Measurements from ENCODE around the gene TMEM89.

Gene TMEM89

GRCh38 chr3:48652923-48653715 is 31.6 kb upstream of the TMEM89 start:
- TF ChIP-seq, protein P1, sequence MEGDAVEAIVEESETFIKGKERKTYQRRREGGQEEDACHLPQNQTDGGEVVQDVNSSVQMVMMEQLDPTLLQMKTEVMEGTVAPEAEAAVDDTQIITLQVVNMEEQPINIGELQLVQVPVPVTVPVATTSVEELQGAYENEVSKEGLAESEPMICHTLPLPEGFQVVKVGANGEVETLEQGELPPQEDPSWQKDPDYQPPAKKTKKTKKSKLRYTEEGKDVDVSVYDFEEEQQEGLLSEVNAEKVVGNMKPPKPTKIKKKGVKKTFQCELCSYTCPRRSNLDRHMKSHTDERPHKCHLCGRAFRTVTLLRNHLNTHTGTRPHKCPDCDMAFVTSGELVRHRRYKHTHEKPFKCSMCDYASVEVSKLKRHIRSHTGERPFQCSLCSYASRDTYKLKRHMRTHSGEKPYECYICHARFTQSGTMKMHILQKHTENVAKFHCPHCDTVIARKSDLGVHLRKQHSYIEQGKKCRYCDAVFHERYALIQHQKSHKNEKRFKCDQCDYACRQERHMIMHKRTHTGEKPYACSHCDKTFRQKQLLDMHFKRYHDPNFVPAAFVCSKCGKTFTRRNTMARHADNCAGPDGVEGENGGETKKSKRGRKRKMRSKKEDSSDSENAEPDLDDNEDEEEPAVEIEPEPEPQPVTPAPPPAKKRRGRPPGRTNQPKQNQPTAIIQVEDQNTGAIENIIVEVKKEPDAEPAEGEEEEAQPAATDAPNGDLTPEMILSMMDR (IDR thresholded peaks at IDR 0.05; ENCODE audit: insufficient read depth, low read depth, low read length, missing control alignments) = no peak
- no peak overlapping the region for H3K4me3 ChIP-seq (ENCODE audit: low read length)
- DNase-seq (ENCODE audit: low read depth) = no peak

GRCh38 chr3:48651771-48652170 is 30.2 kb upstream of the TMEM89 start:
- H3K4me3 ChIP-seq (ENCODE audit: low read length) = no peak overlapping the region
- DNase-seq (ENCODE audit: low read depth) = no peak
- TF ChIP-seq, protein P1 (IDR thresholded peaks at IDR 0.05; ENCODE audit: insufficient read depth, low read depth, low read length, missing control alignments) = no peak

GRCh38 chr3:48650723-48651122 is 29.2 kb upstream of the TMEM89 start:
- DNase-seq (ENCODE audit: low read depth) = no peak

DNA sequence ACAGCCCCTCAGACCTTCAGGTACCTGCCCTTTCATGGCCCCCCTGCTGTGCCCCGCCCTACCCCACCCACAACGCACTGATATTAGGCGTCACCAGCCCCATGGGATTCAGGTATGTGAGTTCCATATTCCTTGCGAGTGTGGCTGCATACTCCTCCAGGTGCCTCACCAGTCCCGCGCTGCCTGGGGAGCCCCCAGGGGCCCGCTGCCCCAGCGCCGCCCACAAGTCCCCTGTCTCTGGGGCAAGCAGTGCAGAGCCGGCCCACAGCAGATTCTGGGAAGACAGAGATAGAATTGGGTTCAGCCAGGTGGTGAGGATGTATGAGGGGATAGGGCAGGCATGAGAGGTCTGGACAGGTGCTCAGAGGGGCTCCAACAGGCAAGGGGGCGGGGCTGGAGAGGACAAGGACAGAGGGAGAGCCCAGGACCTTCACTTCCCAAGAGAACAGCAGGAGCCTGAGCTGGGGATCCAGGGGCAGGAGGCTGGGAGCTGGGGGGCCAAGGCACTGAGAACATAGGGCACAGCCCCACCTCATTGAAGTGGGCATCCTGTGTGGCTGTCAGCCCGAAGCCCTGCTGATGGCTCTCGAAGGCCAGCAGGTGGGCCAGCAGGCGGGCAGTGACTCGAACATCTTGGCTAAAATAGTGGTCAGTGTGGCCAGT is 26.8 kb upstream of the TMEM89 start:
- TF ChIP-seq, protein P1 (IDR thresholded peaks at IDR 0.05; ENCODE audit: insufficient read depth, low read depth, low read length, missing control alignments) = no peak
- no peak overlapping the region for H3K4me3 ChIP-seq (ENCODE audit: low read length)
- DNase-seq (ENCODE audit: low read depth) = no peak

More at GRCh38 chr3:48650723-48651122, 29.2 kb upstream of the TMEM89 start:
- TF ChIP-seq, protein P1 (IDR thresholded peaks at IDR 0.05; ENCODE audit: insufficient read depth, low read depth, low read length, missing control alignments) = no peak
- H3K4me3 ChIP-seq (ENCODE audit: low read length) = no peak overlapping the region

DNA sequence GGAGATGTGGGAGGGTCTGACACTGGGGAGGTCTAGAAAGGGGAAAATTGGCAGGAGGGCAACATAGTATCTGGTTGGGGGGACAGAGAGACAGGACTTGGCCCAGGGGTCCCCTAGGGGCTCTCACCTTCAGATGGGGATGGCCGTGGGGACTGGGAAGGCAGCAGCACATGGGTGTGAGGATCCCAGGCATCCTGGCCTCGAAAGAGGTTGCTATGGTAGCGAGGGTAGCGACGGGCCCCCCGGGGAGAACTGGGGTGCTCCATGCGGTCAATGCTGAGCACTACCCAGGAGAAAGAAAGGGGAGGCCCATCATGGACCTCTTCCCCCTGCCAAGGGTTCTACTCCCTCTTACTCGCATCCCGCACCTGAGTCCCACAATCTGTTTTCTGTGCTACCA is 26.1 kb upstream of the TMEM89 start:
- no peak for DNase-seq (ENCODE audit: low read depth)
- no peak overlapping the region for H3K4me3 ChIP-seq (ENCODE audit: low read length)
- TF ChIP-seq, protein P1 (IDR thresholded peaks at IDR 0.05; ENCODE audit: insufficient read depth, low read depth, low read length, missing control alignments) = no peak

DNA sequence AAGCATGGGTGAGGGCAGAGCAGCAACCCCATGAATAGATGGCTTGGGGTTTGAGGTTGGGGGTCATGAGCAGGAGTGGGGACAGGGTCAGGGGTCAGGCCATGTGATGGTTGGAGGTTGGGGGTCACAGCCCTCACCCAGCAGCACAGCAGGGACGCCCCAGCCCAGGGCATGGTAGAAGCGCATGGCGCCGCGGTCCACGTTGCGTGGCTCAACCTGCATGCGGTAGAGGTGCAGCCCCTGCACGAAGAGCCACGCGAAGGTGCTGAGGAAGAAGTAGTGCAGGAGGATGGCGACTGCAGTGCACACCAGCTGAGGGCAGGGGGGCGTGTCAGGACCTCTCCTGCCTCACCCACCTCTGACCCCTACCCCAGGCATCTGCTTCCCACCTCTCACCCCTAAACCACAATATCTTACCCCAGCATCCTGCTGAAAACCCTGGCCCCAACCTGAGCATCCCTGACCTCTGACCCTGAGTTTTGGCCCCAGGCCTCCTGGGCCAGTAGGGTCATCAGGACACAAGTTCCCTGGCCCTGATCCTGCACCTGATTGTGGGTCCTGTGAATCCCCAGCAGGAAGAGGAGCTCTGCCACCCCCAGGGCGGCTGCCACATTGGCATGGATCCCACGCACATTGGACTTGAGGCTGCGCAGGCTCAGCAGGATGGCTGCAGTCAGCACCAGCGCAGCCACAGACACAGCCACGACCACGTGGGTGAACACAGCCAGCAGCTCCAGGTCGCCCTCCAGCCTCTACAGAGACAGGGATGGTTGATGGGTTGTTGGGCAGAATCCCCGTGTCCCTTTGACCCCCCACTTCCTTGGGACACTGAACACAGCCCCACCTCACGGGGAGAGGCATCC is 23.6 kb upstream of the TMEM89 start:
- TF ChIP-seq, protein P1 (IDR thresholded peaks at IDR 0.05; ENCODE audit: insufficient read depth, low read depth, low read length, missing control alignments) = no peak
- no peak overlapping the region for H3K4me3 ChIP-seq (ENCODE audit: low read length)
- DNase-seq (ENCODE audit: low read depth) = no peak
